Activated T-helper 2 cell treated with anti-CD3 and anti-CD28 coated beads, Interferon-gamma antibody, Interleukin-2, Interleukin-4, amounts not matched to agents 10 μg/mL and 5 μg/mL and 100 μg/mL, durations not matched to agents 14 hours and 24 hours and 36 hours (primary cell): Measurements from ENCODE around the gene MAP3K7. TPM values are rescaled to one million over a fixed set of nuclear protein-coding genes. Genes with fewer than 3 reads are reported as not detected.

Experiments
- DNase-seq: peaks from one replicate; pipeline ENCODE4 v3.0.0; 2021; ENCODE audit warnings: low spot score
- H3K27ac Mint-ChIP-seq: one replicate; pipeline ENCODE4 v1.8.0; 2021; ENCODE audit warnings: mixed read lengths
- H3K27me3 Mint-ChIP-seq: one replicate; pipeline ENCODE4 v1.8.0; 2021; ENCODE audit warnings: low read depth, mixed read lengths
- H3K36me3 Mint-ChIP-seq: one replicate; pipeline ENCODE4 v1.8.0; 2021; ENCODE audit warnings: low read depth, mixed read lengths
- H3K4me1 Mint-ChIP-seq: one replicate; pipeline ENCODE4 v1.8.0; 2021; ENCODE audit warnings: low read depth, mixed read lengths
- H3K4me3 Mint-ChIP-seq: one replicate; pipeline ENCODE4 v1.8.0; 2021; ENCODE audit warnings: low read depth, mild to moderate bottlenecking, moderate library complexity, mixed read lengths
- H3K9me3 Mint-ChIP-seq: one replicate; pipeline ENCODE4 v1.8.0; 2021; ENCODE audit warnings: mixed read lengths
- intact Hi-C: fragments of 100-400 bp; cut with micrococcal nuclease; formaldehyde crosslinking; loops from one replicate; pipeline ENCODE4 v1.15.1; 2023
- total RNA-seq: library from RNA; stranded (reverse); gene quantifications from 2 replicates; pipeline ENCODE4 v1.2.3, GENCODE V29; 2022

MAP3K7 gene
- total RNA-seq, 1 donor from 2014 or later: 32.1 TPM

DNA sequence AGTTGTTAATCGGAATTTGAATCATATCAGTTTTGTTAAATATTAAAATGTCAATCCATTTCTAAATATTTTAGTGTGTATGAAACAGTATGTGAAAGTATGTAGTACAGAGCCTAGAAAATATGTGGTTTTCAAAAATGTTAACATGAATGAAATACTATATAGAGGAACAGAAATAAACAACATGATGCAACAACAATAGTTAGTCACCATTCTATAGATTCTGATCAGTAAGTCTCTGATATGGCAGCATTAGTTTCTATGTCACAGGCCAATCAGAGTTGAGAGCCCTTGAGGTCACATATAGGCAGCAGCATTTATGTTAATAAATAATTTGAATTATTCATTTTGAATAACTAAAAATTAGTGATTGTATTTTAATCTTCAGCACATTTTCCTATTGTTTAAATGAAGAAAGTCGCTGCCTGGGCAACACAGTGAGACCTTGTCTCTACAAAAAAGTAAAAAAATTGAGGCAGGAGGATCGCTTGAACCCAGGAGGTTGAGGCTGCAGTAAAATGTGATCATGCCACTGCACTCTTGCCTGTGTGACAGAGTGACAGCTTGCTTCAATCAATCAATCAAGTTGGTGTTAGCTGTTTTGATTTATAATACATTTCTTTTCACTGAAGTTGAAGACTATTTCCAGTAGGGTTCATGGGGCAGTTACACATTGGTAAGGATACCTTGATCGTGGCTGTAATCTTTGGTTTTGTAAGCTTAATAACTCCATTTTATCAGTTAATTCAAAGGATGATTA is 11.5 kb upstream of the MAP3K7 start:
- Mint-ChIP-seq H3K36me3 (no peaks in the 10 kb centered on the region), H3K27me3 (peaks cover 52% of the 10 kb centered on the region), H3K27ac (no peak overlapping the region), H3K9me3 (no peaks in the 10 kb centered on the region), H3K4me3 (no peak overlapping the region), H3K4me1 (peaks cover 8% of the 10 kb centered on the region)
- no peak for DNase-seq
- intact Hi-C loops: no loop called here

DNA sequence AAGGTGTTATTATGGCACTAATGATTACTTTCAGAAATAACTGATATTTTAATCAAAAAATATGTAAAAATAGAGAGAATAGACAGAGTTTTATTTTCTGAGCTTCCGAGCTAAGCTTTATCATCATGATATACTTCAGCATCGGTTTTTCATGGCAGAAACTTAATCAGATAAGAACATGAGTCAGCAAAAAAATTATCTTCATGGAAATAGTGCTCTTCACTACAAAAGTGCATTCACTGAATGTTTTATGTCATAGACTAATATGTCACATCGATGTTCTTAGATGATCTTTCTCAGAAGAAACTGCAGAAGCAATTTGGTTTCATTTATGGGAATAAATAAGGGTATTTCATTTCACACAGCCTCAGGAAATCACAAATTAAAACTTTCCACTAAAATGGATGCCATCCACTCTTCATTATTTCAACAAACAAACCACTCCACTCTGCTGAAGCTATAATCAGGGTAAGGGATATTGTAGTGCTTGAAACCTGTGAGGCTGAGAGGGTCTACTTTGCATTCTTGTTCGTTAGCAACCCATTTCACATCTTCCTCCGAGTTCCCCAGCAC is 10.2 kb upstream of the MAP3K7 start:
- no peak for DNase-seq
- Mint-ChIP-seq H3K36me3 (no peaks in the 10 kb centered on the region), H3K4me3 (no peak overlapping the region), H3K27me3 (peaks cover 46% of the 10 kb centered on the region), H3K4me1 (peaks cover 8% of the 10 kb centered on the region), H3K9me3 (no peaks in the 10 kb centered on the region), H3K27ac (no peak overlapping the region)
- intact Hi-C loops: no loop called here

DNA sequence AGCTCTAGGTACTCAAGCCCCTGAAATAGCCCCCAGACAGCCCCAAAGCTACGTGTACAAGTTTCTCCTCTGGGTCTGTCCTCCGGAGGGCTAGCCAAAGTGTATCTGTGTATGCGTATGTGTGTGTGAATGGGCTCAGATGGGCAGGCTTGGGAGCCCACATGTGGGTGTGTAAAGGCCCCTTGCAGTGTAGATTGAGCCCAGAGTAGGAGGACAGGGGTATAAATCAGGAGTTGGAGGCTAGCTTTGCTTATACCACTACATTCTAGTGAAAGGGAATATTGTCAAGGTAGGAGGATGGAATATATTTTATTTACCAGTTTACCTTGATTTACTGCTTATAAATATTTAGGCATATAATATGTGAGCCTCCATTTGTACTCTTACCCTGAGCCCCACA is 9.0 kb upstream of the MAP3K7 start:
- Mint-ChIP-seq H3K9me3 (no peaks in the 10 kb centered on the region), H3K4me1 (peaks cover 8% of the 10 kb centered on the region), H3K27ac (no peak overlapping the region), H3K27me3 (peaks cover 45% of the 10 kb centered on the region), H3K4me3 (no peak overlapping the region), H3K36me3 (no peaks in the 10 kb centered on the region)
- no peak for DNase-seq
- intact Hi-C loops: no loop called here

DNA sequence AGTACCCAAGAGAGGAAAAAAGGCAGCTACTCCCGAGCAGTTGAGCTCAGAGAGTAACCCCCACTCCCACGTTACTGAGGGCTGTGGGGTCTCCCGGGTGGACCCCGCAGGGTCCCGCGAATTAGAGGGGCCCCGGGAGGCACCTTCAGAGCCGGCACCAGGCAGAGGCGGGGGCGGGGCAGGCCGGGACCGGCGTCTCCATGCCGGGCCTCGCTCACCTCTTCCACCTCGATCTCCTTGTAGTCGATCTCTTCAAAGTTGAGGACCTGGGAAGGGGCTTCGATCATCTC is 381 bp downstream of the MAP3K7 start:
- H3K4me1 Mint-ChIP-seq: peaks cover 44% of the 10 kb centered on the region
- peaks cover 17% of the 10 kb centered on the region for H3K27me3 Mint-ChIP-seq
- peak overlapping the region; percentile 94 for H3K4me3 Mint-ChIP-seq
- intact Hi-C loops: loop anchor here (5.0 to 10.0 kb wide), 6 partner anchors 299 to 1504 kb away; partner anchors contain the start of gene PNRC1
- DNase-seq: no peak
- H3K9me3 Mint-ChIP-seq: no peaks in the 10 kb centered on the region
- H3K36me3 Mint-ChIP-seq: peaks cover 4% of the 10 kb centered on the region
- peak overlapping the region; percentile 81 for H3K27ac Mint-ChIP-seq

DNA sequence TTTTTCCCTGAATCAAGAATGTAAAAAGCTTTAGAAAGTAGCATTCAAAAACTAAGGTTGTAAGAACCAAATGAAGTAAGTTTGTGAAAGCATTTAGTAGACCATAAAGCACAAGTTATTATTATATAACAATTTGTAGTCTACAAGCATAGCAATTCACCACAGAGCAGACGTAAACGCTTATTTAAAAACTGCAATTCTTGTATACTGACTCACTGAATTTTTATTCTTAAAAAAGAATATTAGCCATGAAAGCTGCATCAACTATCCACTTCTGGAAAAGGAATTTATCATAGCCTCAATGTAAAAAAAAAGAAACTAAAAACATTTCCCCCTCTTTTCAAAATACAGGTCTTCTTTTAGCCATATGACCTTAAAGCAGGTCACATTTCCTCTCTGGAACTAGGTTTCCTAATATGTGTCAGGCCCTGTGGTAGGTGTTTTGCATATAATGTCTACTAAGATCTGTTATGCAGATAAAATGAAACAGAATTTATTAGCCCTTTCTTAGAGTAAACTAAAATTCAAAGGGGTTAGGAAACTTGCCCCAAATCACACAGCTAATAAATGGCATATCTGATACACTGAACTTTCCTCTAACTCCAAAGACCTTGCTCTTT is 2.1 kb downstream of the MAP3K7 start:
- no peak for DNase-seq
- Mint-ChIP-seq H3K9me3 (no peaks in the 10 kb centered on the region), H3K27ac (no peak overlapping the region), H3K27me3 (peaks cover 12% of the 10 kb centered on the region), H3K4me1 (peaks cover 44% of the 10 kb centered on the region), H3K4me3 (peak overlapping the region; percentile 94), H3K36me3 (peaks cover 4% of the 10 kb centered on the region)
- intact Hi-C loops: loop anchor here (5.0 to 10.0 kb wide), 6 partner anchors 297 to 1502 kb away; partner anchors contain the start of gene PNRC1

DNA sequence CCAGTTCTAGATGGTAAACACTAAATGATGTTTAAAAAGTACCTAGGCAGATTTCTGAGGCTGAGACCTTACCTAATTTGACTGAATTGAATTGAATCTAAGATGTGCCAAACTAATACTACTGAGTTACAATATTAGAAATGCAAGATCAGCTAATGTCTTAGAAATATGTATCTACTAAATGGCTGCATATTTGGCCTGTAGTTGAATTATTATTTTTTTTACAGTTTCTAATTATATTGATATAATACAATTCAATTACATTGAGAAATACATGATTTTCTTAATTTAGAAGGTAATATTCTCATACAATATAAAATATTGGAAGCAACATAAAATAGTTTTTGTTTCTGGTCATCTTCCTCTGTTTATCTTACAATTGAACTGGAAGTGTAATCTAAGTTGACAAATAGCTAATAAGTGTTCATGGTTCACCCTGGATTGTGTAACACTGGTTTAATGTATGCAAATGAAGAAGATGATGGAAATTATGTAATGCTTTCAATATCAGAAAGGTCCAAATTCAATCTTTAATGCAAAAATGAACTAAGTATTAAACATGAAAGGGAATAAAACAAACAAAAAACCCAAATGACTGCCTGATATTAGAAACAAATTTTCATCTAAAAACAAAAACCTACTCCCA is 2.9 kb downstream of the MAP3K7 start:
- Mint-ChIP-seq H3K4me1 (peaks cover 47% of the 10 kb centered on the region), H3K36me3 (peaks cover 4% of the 10 kb centered on the region), H3K27ac (peak overlapping the region; percentile 43), H3K4me3 (peak overlapping the region; percentile 13), H3K27me3 (peaks cover 8% of the 10 kb centered on the region), H3K9me3 (no peaks in the 10 kb centered on the region)
- no peak for DNase-seq
- intact Hi-C loops: loop anchor here (10.0 kb wide), 4 partner anchors 349 to 1209 kb away; no protein-coding TSS in a partner anchor

DNA sequence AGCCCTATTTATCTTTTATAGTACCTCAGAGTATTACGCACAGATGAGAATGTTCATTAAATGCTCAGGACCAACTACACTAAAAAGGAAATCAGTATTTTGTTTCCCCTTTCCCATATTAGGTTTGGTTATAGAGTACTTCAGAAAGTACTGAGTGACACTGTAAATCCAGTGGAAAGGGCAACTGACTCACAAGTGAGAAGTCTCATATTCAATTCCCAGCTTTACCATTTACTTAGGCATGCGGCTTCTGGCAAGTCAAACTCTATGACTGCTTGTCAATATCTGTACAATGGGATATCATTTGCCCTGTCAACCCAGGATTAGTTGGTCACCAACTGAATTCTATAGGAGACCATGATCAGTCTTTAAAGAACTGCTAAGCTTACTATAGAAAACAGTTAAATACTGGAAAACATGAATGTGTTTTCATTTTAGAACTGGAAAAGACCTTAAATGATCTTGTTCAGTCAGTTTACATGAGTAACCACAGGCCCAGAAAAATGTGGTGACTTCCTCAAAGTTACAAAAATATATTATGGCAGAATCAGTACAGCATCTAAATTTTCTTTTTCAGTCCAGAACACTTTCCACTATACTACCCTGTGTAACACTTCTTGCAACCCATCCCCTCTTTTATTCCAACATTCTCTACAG is 3.6 kb downstream of the MAP3K7 start:
- H3K27ac Mint-ChIP-seq: peak overlapping the region; percentile 43

DNA sequence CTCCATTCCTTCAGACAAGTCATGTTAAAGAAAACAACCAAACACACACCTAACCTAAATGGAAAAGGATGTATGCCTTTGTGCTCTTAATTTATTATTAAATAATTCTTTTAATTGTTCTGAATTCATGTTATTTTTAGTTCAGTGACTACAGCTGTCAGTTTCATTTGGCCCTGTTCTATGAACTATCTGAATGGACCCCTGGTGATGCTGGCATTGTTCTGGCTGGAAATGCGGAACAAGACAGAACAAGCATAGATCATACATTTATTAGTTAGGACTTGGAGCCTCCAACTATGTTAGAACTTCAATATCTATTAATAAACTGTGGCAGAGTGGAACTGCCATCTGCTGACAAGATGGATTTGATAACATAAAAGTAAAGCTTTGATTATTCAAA is 5.7 kb downstream of the MAP3K7 start:
- H3K4me3 Mint-ChIP-seq: no peak overlapping the region
- peaks cover 34% of the 10 kb centered on the region for H3K4me1 Mint-ChIP-seq
- no peak for DNase-seq
- peaks cover 4% of the 10 kb centered on the region for H3K36me3 Mint-ChIP-seq
- no peaks in the 10 kb centered on the region for H3K27me3 Mint-ChIP-seq
- H3K9me3 Mint-ChIP-seq: no peaks in the 10 kb centered on the region
- H3K27ac Mint-ChIP-seq: no peak overlapping the region
- intact Hi-C loops: loop anchor here (10.0 kb wide), 4 partner anchors 346 to 1206 kb away; no protein-coding TSS in a partner anchor

More for the DNA sequence above, 3.6 kb downstream of the MAP3K7 start:
- Mint-ChIP-seq H3K36me3 (peaks cover 4% of the 10 kb centered on the region), H3K4me3 (peak overlapping the region; percentile 13), H3K9me3 (no peaks in the 10 kb centered on the region), H3K4me1 (peaks cover 45% of the 10 kb centered on the region), H3K27me3 (peaks cover 2% of the 10 kb centered on the region)
- no peak for DNase-seq
- intact Hi-C loops: loop anchor here (10.0 kb wide), 4 partner anchors 349 to 1209 kb away; no protein-coding TSS in a partner anchor

DNA sequence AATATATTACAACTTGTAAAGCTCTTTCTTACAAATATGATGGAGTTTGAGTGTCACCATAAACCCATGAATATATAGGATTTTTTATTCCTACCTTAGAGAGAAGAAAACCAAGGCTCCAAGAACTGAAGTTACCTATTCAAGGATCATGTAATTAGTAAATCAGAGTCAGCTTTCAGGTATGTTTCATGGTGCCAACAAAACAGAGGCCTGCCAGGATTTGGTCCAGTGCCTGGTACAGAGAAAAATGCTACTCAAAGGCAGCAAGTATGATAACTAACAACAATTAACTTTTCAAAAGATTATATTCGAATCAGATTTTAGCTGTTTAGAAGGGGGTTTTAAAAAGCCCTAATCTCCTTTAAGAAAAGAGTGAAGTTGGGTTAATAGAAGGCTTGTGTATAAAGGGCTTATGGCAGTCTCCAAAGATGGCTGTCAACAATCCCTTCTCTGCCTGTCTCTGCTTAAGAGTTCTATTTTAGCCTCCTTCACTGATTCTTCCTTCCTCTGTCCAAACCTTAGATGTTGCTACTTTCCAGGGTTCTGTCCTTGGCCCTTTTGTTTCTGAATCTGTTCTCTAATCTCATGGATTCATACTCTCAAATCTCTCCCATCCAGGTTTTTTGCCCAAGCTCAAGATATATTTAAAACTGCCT is 7.8 kb downstream of the MAP3K7 start:
- H3K4me1 Mint-ChIP-seq: peaks cover 24% of the 10 kb centered on the region

DNA sequence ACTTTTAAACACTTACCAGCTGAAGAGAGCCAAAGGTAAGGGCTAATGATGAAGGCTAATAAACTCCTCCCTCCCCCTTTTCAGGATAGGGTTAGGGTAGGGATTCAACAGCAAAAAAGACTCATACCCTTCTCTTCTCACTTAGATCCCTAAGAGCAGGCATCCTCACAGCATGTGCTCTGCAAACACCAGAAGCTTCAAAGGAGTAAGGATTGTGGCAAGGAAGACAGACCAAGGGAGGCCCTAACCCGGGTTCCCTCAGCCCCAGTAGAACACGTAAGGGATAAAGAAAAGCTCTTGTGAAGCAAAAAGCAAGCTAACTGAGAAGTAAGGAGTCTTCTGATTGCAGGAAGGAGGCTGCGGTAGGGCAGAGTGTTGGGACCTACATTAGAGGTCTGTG is 11.6 kb downstream of the MAP3K7 start:
- Mint-ChIP-seq H3K9me3 (no peaks in the 10 kb centered on the region), H3K27me3 (no peaks in the 10 kb centered on the region), H3K27ac (no peak overlapping the region), H3K4me3 (no peak overlapping the region), H3K4me1 (peaks cover 6% of the 10 kb centered on the region), H3K36me3 (peaks cover 15% of the 10 kb centered on the region)
- DNase-seq: no peak
- intact Hi-C loops: no loop called here

More for the DNA sequence above, 7.8 kb downstream of the MAP3K7 start:
- Mint-ChIP-seq H3K4me3 (no peak overlapping the region), H3K9me3 (no peaks in the 10 kb centered on the region), H3K27me3 (no peaks in the 10 kb centered on the region), H3K27ac (no peak overlapping the region), H3K36me3 (peaks cover 7% of the 10 kb centered on the region)
- intact Hi-C loops: no loop called here
- no peak for DNase-seq

DNA sequence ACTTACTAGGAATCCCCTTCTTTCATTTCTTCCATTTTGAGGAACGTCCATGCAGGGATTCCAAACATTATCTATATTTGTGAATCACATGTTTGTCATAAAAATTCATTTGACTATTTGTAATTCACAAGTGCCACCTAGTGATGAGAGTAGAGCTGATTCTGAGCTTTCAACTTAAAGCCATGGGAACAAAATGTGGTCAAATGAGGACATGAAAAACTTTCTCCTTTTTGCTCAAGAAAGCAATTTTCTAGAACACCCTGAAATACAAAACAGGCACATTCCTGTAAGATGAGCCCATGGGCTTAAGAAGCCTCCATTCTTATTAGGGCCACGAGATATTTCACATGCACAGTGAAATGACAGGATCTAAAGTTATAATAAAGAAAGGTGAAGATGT is 12.3 kb downstream of the MAP3K7 start:
- Mint-ChIP-seq H3K4me1 (peaks cover 5% of the 10 kb centered on the region), H3K9me3 (no peaks in the 10 kb centered on the region), H3K27ac (no peak overlapping the region), H3K36me3 (peaks cover 21% of the 10 kb centered on the region), H3K4me3 (no peak overlapping the region), H3K27me3 (no peaks in the 10 kb centered on the region)
- DNase-seq: no peak
- intact Hi-C loops: no loop called here

DNA sequence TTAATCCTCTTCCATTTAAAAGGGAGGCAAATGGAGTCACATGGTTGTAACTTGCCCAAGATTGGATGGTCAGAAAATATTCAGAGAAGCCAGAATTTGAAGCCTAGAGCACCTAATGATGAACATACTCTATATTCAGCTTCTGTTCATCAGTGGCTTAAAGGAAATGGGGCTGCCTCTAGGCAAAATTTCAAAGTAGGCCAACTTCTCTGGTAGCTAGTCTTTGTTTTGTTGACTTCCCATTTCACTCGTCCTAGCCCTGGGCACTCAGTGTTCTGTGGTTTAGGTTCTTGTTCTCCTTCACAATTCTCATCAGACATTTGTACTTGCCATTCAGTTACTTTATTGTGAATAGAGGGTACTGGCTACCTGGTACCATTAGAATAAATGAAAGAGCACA is 13.2 kb downstream of the MAP3K7 start:
- H3K27ac Mint-ChIP-seq: no peak overlapping the region
- H3K27me3 Mint-ChIP-seq: no peaks in the 10 kb centered on the region
- peaks cover 4% of the 10 kb centered on the region for H3K4me1 Mint-ChIP-seq
- intact Hi-C loops: no loop called here
- H3K36me3 Mint-ChIP-seq: peaks cover 31% of the 10 kb centered on the region
- no peaks in the 10 kb centered on the region for H3K9me3 Mint-ChIP-seq
- no peak overlapping the region for H3K4me3 Mint-ChIP-seq
- DNase-seq: no peak
